ENCODE results near the gene SLC9A4.

Gene SLC9A4

DNA sequence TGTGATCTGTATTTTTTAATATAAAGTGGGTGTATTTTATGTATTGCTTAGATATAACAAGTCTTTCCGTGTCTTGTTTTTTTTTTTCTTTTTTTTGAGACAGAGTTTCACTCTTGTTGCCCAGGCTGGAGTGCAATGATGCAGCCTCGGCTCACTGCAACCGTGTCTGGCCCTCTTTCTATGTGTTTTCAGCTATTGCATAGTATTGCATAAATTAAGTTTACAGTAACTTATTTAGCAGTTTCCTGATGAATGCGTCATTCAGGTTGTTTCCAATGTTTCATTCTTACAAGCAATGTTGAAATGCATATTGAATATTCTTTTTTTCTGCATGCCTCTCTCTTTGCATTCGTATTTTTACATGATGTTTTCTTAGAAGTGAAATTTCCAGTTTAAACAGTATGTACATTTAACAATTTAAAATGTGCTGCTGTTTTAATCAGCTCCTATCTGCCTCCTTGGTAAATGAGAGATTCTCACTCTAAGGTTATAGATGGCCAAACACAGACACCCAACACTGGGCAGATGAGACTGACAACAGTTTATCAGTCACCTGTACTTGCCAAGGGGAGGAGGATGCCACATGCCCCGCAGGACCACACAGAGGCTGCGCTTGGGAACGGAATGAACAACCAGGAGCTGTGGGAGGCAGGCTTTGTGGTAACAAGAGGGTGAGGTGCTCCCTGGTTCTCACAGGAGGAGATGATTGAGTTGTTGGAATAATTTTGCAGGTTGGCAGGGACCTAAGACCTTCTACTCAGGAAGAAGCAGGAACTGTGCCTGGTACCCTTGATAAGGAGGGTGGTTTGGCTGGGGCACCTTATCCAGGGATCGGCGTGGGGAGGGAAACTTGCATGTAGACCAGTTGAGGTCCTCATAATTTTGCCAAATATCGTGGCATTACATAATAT is 7.5 kb downstream of the SLC9A4 start:
- Histone ChIP-seq H3K27me3 (no peaks in the 10 kb centered on the region), H3K4me1 (no peaks in the 10 kb centered on the region), H3K36me3 (no peaks in the 10 kb centered on the region), H3K9me3 (no peaks in the 10 kb centered on the region), H3K4me3 (ENCODE audit: low read depth, low read length) (no peak overlapping the region)
- DNase-seq, result no peak
- TF ChIP-seq, protein P1, sequence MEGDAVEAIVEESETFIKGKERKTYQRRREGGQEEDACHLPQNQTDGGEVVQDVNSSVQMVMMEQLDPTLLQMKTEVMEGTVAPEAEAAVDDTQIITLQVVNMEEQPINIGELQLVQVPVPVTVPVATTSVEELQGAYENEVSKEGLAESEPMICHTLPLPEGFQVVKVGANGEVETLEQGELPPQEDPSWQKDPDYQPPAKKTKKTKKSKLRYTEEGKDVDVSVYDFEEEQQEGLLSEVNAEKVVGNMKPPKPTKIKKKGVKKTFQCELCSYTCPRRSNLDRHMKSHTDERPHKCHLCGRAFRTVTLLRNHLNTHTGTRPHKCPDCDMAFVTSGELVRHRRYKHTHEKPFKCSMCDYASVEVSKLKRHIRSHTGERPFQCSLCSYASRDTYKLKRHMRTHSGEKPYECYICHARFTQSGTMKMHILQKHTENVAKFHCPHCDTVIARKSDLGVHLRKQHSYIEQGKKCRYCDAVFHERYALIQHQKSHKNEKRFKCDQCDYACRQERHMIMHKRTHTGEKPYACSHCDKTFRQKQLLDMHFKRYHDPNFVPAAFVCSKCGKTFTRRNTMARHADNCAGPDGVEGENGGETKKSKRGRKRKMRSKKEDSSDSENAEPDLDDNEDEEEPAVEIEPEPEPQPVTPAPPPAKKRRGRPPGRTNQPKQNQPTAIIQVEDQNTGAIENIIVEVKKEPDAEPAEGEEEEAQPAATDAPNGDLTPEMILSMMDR (IDR thresholded peaks at IDR 0.05; ENCODE audit: low read depth, low read length), result no peak

DNA sequence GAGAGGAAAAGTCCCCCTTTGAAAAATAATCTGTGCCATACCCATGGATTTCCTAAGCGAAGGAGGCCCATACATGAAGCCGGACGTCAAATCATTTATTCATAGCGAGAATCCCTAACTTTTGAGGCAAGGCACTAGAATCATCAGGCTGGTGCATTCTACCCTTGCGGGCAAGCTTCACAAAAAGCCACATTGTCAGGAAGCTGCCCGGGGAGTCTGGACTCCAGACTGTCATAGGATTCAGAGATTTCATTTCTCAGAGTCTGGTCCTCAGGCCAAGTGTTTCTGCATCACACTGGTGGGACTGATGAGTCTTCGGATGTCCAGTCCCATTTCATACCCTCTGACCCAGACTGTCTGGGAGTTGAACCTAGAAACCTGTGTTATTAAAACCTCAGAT is 8.9 kb downstream of the SLC9A4 start:
- no peaks in the 10 kb centered on the region for H3K27me3 ChIP-seq
- no peaks in the 10 kb centered on the region for H3K9me3 ChIP-seq
- no peak for DNase-seq
- H3K4me3 ChIP-seq (ENCODE audit: low read depth, low read length), result no peak overlapping the region
- no peaks in the 10 kb centered on the region for H3K4me1 ChIP-seq
- TF ChIP-seq, protein P1 (IDR thresholded peaks at IDR 0.05; ENCODE audit: low read depth, low read length), result no peak
- no peaks in the 10 kb centered on the region for H3K36me3 ChIP-seq

DNA sequence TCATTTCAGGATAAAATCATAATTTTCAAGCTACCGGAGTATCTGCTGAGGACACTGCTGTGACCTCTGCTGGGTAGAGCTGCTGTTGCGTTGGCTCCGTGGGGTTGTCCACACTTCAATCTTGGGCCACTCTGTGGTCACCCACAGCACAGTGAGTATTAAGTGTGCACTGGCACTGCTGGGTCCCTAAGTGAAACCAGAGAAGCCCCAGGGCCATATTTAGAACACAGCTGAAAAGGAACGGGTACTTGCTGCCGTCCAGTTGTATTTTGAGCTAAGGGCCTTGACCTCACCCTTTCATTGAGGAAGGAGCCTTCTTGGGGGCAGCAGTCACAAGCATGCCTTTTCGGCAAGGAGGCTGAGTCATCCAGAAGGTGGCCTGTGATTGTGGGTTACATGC is 10.1 kb downstream of the SLC9A4 start:
- TF ChIP-seq, protein P1 (IDR thresholded peaks at IDR 0.05; ENCODE audit: low read depth, low read length), result no peak
- DNase-seq, result no peak
- Histone ChIP-seq H3K4me1 (no peaks in the 10 kb centered on the region), H3K36me3 (no peaks in the 10 kb centered on the region), H3K4me3 (ENCODE audit: low read depth, low read length) (no peak overlapping the region), H3K9me3 (no peaks in the 10 kb centered on the region), H3K27me3 (no peaks in the 10 kb centered on the region)

DNA sequence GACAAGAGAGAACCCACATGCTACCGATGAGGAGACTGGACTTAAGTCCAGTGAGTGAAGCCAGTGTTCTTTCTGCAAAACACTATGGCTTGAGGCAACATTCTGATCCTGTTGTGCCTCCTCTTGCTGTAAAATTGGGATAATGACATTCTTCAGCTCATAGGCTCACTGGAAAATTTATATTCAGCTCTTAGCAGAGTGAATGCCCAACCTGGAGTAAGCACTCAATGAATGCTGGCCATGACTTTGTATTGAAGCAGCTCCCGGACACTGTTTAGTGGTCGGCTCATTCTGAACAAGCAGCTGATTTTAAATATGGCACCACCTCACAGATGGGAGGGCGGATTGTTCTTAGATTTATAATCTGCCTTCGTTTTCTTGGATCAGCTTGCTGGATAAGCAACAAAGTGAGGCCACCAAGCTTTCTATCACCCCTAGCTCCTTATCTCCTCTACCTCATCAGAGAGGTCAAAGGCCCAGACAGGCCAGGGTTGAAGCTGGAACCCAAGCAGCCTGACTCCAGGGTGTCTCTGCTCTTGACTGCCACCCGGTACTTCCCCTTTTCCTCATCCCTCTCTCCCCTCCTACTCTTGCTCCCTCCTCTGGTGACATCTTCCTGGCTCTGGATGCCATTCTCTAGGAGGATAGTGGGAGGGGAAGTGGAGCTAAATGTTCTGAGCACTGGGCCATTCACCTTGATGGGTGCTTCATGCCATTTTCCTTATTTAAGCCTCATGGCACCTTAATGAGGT is 11.5 kb downstream of the SLC9A4 start:
- no peak overlapping the region for H3K4me3 ChIP-seq (ENCODE audit: low read depth, low read length)
- no peak for DNase-seq
- no peaks in the 10 kb centered on the region for H3K9me3 ChIP-seq
- TF ChIP-seq, protein P1 (IDR thresholded peaks at IDR 0.05; ENCODE audit: low read depth, low read length), result no peak
- H3K4me1 ChIP-seq, result no peaks in the 10 kb centered on the region
- no peaks in the 10 kb centered on the region for H3K27me3 ChIP-seq
- no peaks in the 10 kb centered on the region for H3K36me3 ChIP-seq

DNA sequence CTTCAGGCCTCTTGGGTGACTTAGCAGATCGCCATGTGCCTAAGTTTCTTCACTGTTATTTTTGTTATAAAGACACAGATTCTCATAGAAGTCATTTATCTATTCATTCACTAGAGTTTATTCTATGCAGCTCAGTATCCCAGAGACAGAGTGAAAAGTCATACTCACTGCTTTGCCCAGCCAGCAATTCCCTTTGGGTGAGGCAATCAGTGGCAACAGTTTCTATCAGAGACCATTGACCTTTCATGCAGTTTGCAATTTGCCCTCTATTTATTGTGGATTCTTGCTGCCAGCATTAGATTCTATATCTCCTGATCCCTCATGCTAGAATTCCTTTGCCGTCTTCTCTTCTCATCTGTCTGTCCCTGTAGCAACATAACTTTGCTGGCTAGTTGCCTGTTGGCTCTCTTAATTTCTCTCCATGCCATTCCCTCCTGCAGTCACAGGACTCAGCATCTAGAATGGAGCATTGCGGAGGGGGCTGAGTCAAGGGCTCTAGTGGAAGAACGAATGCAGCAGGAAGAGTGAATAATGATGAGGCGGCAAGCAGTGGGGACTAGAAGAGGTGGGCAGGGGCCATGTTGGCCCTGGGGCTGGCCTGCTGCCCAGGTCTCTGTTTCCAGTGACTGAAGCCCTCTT is 12.2 kb downstream of the SLC9A4 start:
- Histone ChIP-seq H3K4me1 (no peaks in the 10 kb centered on the region), H3K9me3 (no peaks in the 10 kb centered on the region), H3K27me3 (no peaks in the 10 kb centered on the region), H3K4me3 (ENCODE audit: low read depth, low read length) (no peak overlapping the region), H3K36me3 (no peaks in the 10 kb centered on the region)
- DNase-seq, result no peak
- TF ChIP-seq, protein P1 (IDR thresholded peaks at IDR 0.05; ENCODE audit: low read depth, low read length), result no peak
